ENCODE results near the gene CRTC1. TPM values are rescaled to one million over a fixed set of nuclear protein-coding genes. Genes with fewer than 3 reads are reported as not detected.

CRTC1 gene
- total RNA-seq, 1 experiment from 2014 or later: 2.0 TPM

GRCh38 chr19:18780631-18781030 lies 97.2 kb downstream of the CRTC1 start:
- no peak for DNase-seq (ENCODE audit: low read depth)

GRCh38 chr19:18781047-18781600 lies 97.6 kb downstream of the CRTC1 start:
- DNase-seq (ENCODE audit: low read depth): no peak

GRCh38 chr19:18781885-18782527 lies 98.5 kb downstream of the CRTC1 start:
- DNase-seq (ENCODE audit: low read depth): no peak

- no peak for DNase-seq (ENCODE audit: low read depth)
Measured at GRCh38 chr19:18782559-18783225, 99.2 kb downstream of the CRTC1 start.

DNA sequence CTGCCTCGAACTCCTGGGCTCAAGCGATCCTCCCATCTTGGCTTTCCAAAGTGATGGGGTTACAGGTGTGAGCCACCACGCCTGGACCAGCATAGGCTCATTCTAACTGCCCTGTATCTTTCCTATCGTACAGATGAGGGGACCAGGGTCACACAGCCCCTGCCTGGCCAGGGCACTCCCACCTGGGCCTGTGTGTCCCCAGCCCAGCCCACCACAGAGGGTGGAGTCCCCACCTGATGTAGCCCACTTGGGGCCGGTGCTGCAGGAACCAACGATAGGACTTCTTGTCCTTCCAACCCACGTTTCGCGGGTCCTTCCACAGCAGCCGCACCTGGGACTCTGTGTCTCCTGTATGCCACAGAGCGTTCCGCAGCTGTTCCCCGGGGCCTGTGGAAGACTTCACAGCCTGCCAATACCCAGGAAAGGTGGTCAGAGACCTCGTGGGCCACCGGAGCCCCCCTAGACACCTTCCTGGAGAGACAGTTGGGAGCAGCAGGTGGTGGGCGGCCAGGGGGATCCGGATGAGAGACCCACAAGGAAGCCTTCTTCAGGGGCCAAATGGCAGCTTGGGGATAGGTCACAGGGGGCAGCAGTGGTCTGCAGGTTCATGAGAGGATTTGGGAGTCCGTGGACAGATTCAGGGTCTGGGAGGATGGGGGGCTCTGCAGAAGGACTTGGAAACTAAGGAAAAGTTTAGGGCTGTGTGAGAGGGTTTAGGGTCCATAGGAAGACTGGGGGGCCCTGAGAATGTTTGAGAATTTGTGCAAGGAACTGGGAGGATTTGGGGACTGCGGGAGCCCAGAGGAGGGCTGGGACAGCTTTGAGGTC lies 100.7 kb downstream of the CRTC1 start:
- no peak for DNase-seq (ENCODE audit: low read depth)

- no peak for DNase-seq (ENCODE audit: low read depth)
Measured at GRCh38 chr19:18784786-18785120, 101.3 kb downstream of the CRTC1 start.

GRCh38 chr19:18785179-18786124 lies 102.0 kb downstream of the CRTC1 start:
- DNase-seq (ENCODE audit: low read depth): peak; percentile 45

- DNase-seq (ENCODE audit: low read depth): no peak
Measured at GRCh38 chr19:18788529-18789421, 105.3 kb downstream of the CRTC1 start.

DNA sequence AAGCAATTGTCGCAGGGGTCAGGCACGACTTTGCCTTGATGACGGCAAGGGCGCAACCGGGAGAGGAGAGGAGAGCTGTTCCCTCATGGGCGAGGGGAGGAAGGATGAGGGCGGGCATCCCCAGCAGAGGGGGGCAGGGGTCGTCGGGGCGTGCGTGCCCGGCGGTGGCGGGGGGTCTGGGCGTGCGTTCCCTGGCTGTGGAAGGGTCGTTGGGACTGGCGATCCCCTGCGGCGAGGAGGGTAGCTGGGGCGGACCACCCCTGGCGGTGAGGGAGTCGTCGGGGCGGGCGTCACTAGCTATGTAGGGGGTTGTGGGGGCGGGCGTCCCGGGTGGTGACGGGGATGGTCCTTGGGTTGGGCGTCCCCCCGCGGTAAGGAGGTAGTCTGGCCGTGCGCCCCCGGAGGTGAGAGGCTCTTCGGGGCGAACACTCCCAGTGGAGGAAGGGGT lies 106.0 kb downstream of the CRTC1 start:
- DNase-seq (ENCODE audit: low read depth): no peak

GRCh38 chr19:18789883-18790565 lies 106.5 kb downstream of the CRTC1 start:
- no peak for DNase-seq (ENCODE audit: low read depth)

- DNase-seq (ENCODE audit: low read depth): no peak
Measured at GRCh38 chr19:18790566-18791314, 107.3 kb downstream of the CRTC1 start, which contains the start of gene COMP. COMP (minus strand) TSS chr19:18791305; CDS start chr19:18791269, 36 bp downstream.

DNA sequence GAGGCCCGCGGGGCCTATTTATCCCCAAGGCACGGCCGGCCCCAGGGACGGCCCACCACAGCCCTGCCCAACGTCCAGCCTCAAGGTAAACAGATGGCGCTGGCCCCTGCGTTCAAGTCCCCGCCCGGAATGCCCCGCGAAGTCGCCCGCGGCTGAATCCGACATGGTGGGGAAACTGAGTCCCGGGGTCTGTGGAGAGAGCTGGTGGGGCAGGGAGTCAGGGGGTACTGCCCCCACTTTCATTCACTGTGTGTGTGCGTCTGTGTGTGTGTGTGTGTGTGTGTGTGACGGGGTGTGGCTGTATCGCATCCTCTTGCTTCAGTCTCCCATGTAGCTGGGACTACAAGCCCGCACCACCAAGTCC lies 107.8 kb downstream of the CRTC1 start:
- no peak for DNase-seq (ENCODE audit: low read depth)

GRCh38 chr19:18792661-18793060 lies 109.2 kb downstream of the CRTC1 start:
- DNase-seq (ENCODE audit: low read depth): no peak

DNA sequence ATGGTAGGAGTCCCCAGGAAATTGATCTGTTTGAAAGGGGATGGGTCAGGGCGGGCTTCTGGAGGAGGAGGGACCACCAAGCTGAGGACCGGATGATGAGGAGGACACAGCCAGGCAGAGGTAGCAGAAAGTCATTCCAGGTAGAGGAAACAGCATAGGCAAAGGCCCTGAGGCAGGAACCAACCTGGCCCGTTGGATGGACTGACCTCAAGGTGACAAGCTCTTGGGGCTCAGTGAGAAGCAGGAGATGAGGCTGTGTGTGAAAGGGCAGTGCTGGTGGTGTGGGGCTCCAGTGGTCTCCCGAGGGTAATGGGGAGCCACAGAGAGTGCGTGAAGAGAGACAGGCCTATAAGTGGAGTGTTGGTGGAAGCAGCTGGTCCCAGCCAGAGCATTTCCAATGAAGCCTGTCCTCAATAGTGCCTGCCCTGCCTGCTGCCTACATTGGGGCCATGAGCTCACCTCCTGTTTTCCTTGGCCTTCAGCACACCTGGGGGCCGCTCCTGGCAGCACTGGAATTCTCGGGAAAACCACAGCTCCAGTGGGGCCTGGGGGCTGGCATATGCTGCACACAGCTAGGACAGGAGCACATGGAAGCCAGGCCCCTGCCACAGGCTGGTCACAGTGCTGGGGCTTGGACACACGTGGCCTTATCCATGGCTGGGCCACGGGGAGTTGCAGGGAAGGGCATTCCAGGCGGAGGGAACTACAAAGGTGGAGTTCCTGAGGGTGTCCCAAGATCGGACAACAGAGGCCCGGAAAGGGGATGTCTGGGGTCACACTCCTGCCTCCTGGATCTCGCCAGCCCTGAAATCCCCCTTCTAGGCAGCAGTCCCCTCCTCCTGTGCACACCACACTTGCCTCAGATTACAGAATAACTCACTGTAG lies 109.9 kb downstream of the CRTC1 start:
- no peak for DNase-seq (ENCODE audit: low read depth)

DNA sequence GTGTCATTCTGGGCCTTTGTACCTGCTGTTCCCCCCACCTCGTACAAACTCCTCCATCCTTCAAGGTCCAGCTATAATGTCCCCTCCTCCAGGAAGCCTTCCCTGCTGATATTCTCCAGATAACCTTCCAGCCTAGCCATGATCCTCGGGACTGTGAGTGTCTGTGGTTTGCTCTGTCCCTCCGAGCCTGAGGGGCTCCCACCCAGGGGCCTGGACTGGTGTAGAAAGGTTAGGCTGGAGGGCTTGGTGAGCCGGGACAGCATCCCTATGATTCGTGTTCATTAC lies 110.5 kb downstream of the CRTC1 start:
- no peak for DNase-seq (ENCODE audit: low read depth)

GRCh38 chr19:18794692-18795091 lies 111.2 kb downstream of the CRTC1 start:
- no peak for DNase-seq (ENCODE audit: low read depth)

- no peak for DNase-seq (ENCODE audit: low read depth)
Measured at GRCh38 chr19:18795540-18795939, 112.1 kb downstream of the CRTC1 start.

- no peak for DNase-seq (ENCODE audit: low read depth)
Measured at GRCh38 chr19:18796239-18796638, 112.8 kb downstream of the CRTC1 start.

All from LHCN-M2 (cell line).